ENCODE results near the gene LIFR. TPM values are rescaled to one million over a fixed set of nuclear protein-coding genes. Genes with fewer than 3 reads are reported as not detected.

Gene LIFR
- total and polyA plus RNA-seq, 2 donors (not counting 1 experiment from before 2014, with no cell fraction given) = 43.6 to 65.1 TPM

DNA sequence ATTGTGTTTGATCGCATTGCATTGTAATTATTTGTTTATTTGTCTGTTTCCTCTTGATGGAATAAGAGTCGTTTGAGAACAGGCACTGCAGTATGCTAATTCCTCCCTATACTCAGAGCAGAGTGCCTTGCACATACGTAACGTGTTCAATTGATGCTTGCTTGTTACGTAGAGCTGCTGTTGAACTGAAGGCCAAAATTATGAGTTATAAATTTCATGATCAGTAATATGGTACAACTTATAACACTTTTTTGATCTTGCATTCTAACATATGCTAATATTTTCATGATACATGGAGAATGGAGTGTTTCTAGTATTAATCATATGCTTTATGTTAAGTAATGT is 26.5 kb upstream of the LIFR start:
- DNase-seq (ENCODE audit: low read depth in 2 of 2) = no peak
- no peak overlapping the region for H3K4me2 ChIP-seq (ENCODE audit: extremely low read depth, insufficient read depth, low read length)

DNA sequence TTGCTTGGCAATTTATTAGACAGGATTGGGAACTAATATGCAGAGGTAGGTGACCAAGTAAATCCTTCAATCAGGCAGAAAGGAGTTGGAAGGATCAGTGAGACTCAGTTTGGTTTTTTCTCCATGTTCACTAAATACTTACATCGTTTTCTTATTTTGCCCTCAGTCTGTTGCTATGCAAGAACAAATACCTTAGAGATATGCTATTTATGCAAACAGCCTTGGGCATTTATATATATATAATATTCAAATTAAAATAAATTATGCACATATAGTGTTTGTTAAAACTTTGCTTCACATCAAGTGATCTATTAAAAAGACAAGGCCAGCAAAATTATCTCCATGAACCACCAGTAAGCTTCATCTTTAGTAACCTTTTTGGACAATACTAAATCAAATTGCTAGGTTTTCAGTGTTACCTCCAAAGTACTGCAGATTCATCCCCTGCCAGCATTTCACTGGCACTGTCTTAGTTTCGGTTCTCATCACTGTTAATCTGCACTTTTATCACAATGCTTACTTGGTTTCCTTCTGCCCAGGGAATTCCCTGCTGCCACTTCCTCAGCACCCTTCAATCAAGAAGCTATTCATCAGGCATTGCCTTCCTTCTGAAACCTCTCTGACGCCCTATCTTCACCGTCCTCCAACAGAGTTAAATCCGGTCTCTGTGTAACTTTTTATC is 26.0 kb upstream of the LIFR start:
- H3K27ac ChIP-seq (ENCODE audit: insufficient read depth, low read length) = no peak overlapping the region
- no peak overlapping the region for H3K4me2 ChIP-seq (ENCODE audit: extremely low read depth, insufficient read depth, low read length)
- no peaks in the 10 kb centered on the region for H3K4me1 ChIP-seq (ENCODE audit: control insufficient read depth, extremely low read depth, insufficient read depth, low read length)
- H4K20me1 ChIP-seq (ENCODE audit: control insufficient read depth, extremely low read depth, insufficient read depth, low read length) = no peaks in the 10 kb centered on the region
- H3K4me3 ChIP-seq (replicated peaks in 1 of 4; ENCODE audit: control extremely low read depth in 1 of 4, insufficient read depth in 1 of 4, low read depth in 3 of 4, low read length in 4 of 4) = no peak overlapping the region
- peaks cover 6% of the 10 kb centered on the region for H3K27me3 ChIP-seq (ENCODE audit: control insufficient read depth, insufficient read depth, low read length)
- no peaks in the 10 kb centered on the region for H3K36me3 ChIP-seq (ENCODE audit: control insufficient read depth, insufficient read depth, low read length)
- no peaks in the 10 kb centered on the region for H3K9me3 ChIP-seq (ENCODE audit: control insufficient read depth, insufficient read depth, low read depth, low read length)
- no peak overlapping the region for H3K9ac ChIP-seq (ENCODE audit: insufficient read depth, low read length)
- H3K79me2 ChIP-seq (ENCODE audit: control insufficient read depth, insufficient read depth, low read length) = no peaks in the 10 kb centered on the region
- TF ChIP-seq EZH2 (IDR thresholded peaks at IDR 0.05; ENCODE audit: low read length, missing control alignments) (no peak), CTCF (conservative IDR thresholded peaks at IDR 0.05 in 1 of 2, IDR thresholded peaks at IDR 0.05 in 1 of 2; ENCODE audit: low read depth in 1 of 2, low read length in 2 of 2) (no peak)
- no peak overlapping the region for H2AFZ ChIP-seq (ENCODE audit: low read length)
- DNase-seq (ENCODE audit: low read depth in 2 of 2) = no peak

More for the DNA sequence above, 26.5 kb upstream of the LIFR start:
- Histone ChIP-seq H3K4me3 (replicated peaks in 1 of 4; ENCODE audit: control extremely low read depth in 1 of 4, insufficient read depth in 1 of 4, low read depth in 3 of 4, low read length in 4 of 4) (no peak overlapping the region), H4K20me1 (ENCODE audit: control insufficient read depth, extremely low read depth, insufficient read depth, low read length) (no peaks in the 10 kb centered on the region), H3K36me3 (ENCODE audit: control insufficient read depth, insufficient read depth, low read length) (no peaks in the 10 kb centered on the region), H3K27me3 (ENCODE audit: control insufficient read depth, insufficient read depth, low read length) (peaks cover 6% of the 10 kb centered on the region), H3K9ac (ENCODE audit: insufficient read depth, low read length) (no peak overlapping the region), H3K9me3 (ENCODE audit: control insufficient read depth, insufficient read depth, low read depth, low read length) (no peaks in the 10 kb centered on the region), H3K79me2 (ENCODE audit: control insufficient read depth, insufficient read depth, low read length) (no peaks in the 10 kb centered on the region), H3K4me1 (ENCODE audit: control insufficient read depth, extremely low read depth, insufficient read depth, low read length) (no peaks in the 10 kb centered on the region), H3K27ac (ENCODE audit: insufficient read depth, low read length) (no peak overlapping the region), H2AFZ (ENCODE audit: low read length) (no peak overlapping the region)
- TF ChIP-seq CTCF (conservative IDR thresholded peaks at IDR 0.05 in 1 of 2, IDR thresholded peaks at IDR 0.05 in 1 of 2; ENCODE audit: low read depth in 1 of 2, low read length in 2 of 2) = no peak
- TF ChIP-seq EZH2 (IDR thresholded peaks at IDR 0.05; ENCODE audit: low read length, missing control alignments) = no peak

- H3K27me3 ChIP-seq (ENCODE audit: control insufficient read depth, insufficient read depth, low read length) = peaks cover 6% of the 10 kb centered on the region
- H3K36me3 ChIP-seq (ENCODE audit: control insufficient read depth, insufficient read depth, low read length) = no peaks in the 10 kb centered on the region
- H3K4me1 ChIP-seq (ENCODE audit: control insufficient read depth, extremely low read depth, insufficient read depth, low read length) = no peaks in the 10 kb centered on the region
- H4K20me1 ChIP-seq (ENCODE audit: control insufficient read depth, extremely low read depth, insufficient read depth, low read length) = no peaks in the 10 kb centered on the region
- no peak for TF ChIP-seq CTCF (conservative IDR thresholded peaks at IDR 0.05 in 1 of 2, IDR thresholded peaks at IDR 0.05 in 1 of 2; ENCODE audit: low read depth in 1 of 2, low read length in 2 of 2)
- no peak for TF ChIP-seq EZH2 (IDR thresholded peaks at IDR 0.05; ENCODE audit: low read length, missing control alignments)
- H3K79me2 ChIP-seq (ENCODE audit: control insufficient read depth, insufficient read depth, low read length) = no peaks in the 10 kb centered on the region
- DNase-seq (ENCODE audit: low read depth in 2 of 2) = no peak
- H3K27ac ChIP-seq (ENCODE audit: insufficient read depth, low read length) = no peak overlapping the region
- no peak overlapping the region for H3K4me2 ChIP-seq (ENCODE audit: extremely low read depth, insufficient read depth, low read length)
- no peak overlapping the region for H3K9ac ChIP-seq (ENCODE audit: insufficient read depth, low read length)
- H2AFZ ChIP-seq (ENCODE audit: low read length) = no peak overlapping the region
- no peaks in the 10 kb centered on the region for H3K9me3 ChIP-seq (ENCODE audit: control insufficient read depth, insufficient read depth, low read depth, low read length)
- no peak overlapping the region for H3K4me3 ChIP-seq (replicated peaks in 1 of 4; ENCODE audit: control extremely low read depth in 1 of 4, insufficient read depth in 1 of 4, low read depth in 3 of 4, low read length in 4 of 4)
Observed at GRCh38 chr5:38581597-38581996, 25.2 kb upstream of the LIFR start.
